HG03108 (cell line): ENCODE data around the gene TRRAP.

ENCODE experiments used
- ATAC-seq: cut with Tn5 transposase; IDR thresholded peaks from one replicate; pipeline ENCODE4 v1.9.1; 2021; ENCODE audit warnings: moderate library complexity; ENCODE audit not compliant: unreplicated experiment

TRRAP gene

GRCh38 chr7:99002148-99002826 is 124.0 kb downstream of the TRRAP start:
- no peak for ATAC-seq

DNA sequence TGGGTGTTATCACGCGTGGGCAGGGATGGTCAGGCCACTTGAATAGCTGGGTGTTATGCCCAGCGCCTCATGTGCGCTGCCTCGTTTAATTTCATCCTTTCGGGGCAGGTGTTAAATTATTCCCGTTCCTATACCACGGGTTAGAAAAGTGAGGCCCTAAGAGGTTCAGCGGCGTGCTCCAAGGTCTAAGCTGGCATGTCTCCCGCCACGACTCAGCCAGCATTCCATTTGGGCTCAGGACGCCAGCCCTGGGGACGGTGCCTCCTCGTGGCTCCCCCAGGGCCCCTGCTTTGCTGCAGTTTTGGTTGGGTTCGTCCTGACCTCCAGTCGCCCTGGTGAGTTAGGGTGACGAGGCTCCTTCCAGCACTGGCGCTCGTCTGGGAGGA is 124.5 kb downstream of the TRRAP start:
- no peak for ATAC-seq

GRCh38 chr7:99003419-99003818 is 125.1 kb downstream of the TRRAP start:
- ATAC-seq = no peak

- no peak for ATAC-seq
Observed at GRCh38 chr7:99004216-99004615, 125.9 kb downstream of the TRRAP start.

GRCh38 chr7:99004781-99005500 is 126.6 kb downstream of the TRRAP start:
- no peak for ATAC-seq

- no peak for ATAC-seq
Observed at GRCh38 chr7:99005776-99006175, 127.4 kb downstream of the TRRAP start.

DNA sequence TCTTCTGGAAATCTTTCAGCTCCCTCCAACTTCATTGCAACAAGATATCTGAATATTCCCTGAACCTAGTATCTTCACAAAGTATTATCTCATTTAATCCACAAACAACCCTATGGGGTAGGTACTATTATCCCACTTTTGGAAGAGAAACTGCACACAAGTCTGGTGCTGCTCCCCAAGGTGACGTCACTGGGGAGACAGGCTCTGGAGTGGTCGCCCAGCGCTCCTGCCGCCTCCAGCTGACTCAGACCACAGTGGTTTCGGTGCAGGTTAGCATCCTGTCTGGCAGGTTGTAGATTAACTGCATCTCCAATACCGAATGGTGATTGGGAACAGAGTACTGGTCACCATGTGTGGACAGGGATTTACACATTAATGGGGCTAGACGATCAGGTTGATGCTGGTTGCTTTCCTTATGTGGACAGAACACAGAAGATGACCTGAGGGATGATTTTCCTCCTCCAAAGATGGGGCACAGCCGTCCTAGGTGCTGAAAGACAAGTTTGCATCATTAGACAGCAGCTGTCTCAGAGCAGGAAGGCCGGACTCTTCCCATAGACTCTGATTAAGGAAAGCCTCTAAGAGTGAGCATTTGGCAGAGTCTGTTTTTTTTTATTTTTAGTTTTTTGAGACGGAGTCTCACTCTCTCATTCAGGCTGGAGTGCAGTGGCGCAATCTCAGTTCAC is 128.6 kb downstream of the TRRAP start:
- ATAC-seq = no peak

DNA sequence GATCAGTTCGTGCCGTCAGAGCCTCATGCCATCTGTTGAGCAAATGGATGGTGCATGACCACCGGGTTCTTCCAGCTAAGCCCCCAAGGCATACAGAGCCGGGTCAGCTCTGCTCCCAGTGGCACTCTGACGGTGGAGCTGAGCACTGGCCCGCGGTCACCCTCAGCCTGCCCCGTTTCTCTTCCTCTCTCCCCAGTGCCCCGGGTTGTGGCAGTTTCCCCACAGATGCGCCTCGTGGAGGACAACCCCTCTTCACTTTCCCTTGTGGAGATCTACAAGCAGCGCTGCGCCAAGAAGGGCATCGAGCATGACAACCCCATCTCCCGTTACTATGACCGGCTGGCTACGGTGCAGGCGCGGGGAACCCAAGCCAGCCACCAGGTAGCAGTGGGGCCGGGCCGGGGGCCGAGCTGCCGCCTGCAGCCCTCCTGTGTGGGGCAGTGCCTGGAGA is 129.9 kb downstream of the TRRAP start:
- ATAC-seq = no peak

DNA sequence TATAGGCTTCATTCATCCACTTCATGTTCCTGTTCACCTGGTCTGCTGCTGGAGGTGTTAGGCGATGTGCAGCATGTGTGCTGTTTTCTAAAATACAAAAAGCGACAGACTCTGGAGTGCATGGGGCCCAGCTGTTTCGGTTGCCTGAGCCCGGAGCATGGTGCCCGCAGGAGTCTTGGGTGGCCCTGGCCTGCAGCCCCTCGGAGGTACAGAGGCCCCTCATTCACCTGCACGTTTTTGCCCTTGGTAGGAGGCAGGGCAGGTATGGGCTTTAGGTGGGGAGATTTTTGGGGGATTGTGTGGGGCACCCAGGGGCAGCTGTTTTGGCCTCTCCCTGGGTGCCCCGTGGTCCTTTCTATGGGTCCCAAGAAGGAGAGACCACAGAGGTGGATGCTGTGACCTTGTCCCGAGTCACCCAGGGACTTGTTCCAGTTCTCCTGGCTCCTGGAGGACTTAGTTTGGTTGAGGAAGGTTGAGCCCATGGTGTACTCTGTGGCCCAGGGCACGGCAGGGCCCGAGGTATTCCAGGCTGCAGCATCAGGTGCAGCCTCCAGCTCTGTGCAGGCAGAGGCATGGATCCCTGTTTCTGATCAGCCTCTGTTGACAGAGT is 130.7 kb downstream of the TRRAP start:
- ATAC-seq = no peak

- no peak for ATAC-seq
Observed at GRCh38 chr7:99010281-99010680, 131.9 kb downstream of the TRRAP start.

GRCh38 chr7:99011341-99011705 is 133.0 kb downstream of the TRRAP start:
- no peak for ATAC-seq

DNA sequence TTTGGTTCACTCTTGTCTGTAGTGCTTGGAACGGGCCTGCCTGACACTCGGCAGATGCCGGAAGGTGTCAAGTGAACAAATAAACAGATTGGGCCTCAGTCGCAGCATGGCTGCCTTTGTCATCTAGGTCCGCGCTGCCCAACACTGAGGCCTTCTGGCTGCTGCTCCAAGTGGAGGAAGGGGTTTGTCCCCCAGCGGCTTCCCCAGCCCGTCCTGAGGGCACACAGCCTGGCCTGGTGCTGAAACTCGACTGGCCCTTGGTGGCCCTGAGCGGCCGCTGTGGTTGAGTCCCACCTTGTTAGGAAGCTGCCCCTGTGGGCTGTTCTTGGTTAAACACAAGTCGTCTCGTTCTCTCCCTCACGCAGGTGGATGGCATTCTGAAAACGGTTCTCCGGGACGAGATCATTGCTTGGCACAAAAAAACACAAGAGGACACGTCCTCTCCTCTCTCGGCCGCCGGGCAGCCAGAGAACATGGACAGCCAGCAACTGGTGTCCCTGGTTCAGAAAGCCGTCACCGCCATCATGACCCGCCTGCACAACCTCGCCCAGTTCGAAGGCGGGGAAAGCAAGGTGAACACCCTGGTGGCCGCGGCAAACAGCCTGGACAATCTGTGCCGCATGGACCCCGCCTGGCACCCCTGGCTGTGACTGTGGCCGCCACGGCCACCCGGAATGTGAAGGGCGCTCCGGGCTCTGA is 133.5 kb downstream of the TRRAP start:
- ATAC-seq = no peak

- ATAC-seq = no peak
Observed at GRCh38 chr7:99012722-99013121, 134.4 kb downstream of the TRRAP start.

- no peak for ATAC-seq
Observed at GRCh38 chr7:99013266-99014112, 135.2 kb downstream of the TRRAP start.

- no peak for ATAC-seq
Observed at GRCh38 chr7:99014113-99014985, 136.0 kb downstream of the TRRAP start.

GRCh38 chr7:99016196-99016595 is 137.9 kb downstream of the TRRAP start:
- no peak for ATAC-seq

- no peak for ATAC-seq
Observed at GRCh38 chr7:99019523-99020412, 141.4 kb downstream of the TRRAP start.

- no peak for ATAC-seq
Observed at GRCh38 chr7:99020413-99020715, 142.0 kb downstream of the TRRAP start.
